Mucosa of descending colon (tissue), 3 donors: ENCODE data around the gene OGDHL. TPM values are rescaled to one million over a fixed set of nuclear protein-coding genes. Genes with fewer than 3 reads are reported as not detected.

Experiments
- ATAC-seq: fragments of 200-7000 bp; cut with Tn5 transposase; one replicate; pipeline ENCODE4 v1.9.1; 2020; ENCODE audit warnings: mild to moderate bottlenecking, moderate library complexity
- DNase-seq, 3 donors: peaks; one replicate each; pipeline ENCODE4 v3.0.0-alpha.2; 2020
- H3K36me3 ChIP-seq: fragments of 200-600 bp; one replicate; pipeline ENCODE4 v1.8.0; 2021; ENCODE audit warnings: low read depth, mild to moderate bottlenecking
- H3K4me1 ChIP-seq: fragments of 200-600 bp; one replicate; pipeline ENCODE4 v1.8.0; 2021; ENCODE audit warnings: low read depth, mild to moderate bottlenecking
- H3K4me3 ChIP-seq: fragments of 200-600 bp; one replicate; pipeline ENCODE4 v1.8.0; 2021; ENCODE audit warnings: mild to moderate bottlenecking
- H3K9me3 ChIP-seq: fragments of 200-600 bp; one replicate; pipeline ENCODE4 v1.8.0; 2021; ENCODE audit warnings: mild to moderate bottlenecking
- CTCF ChIP-seq: fragments of 200-600 bp; IDR thresholded peaks from one replicate; pipeline ENCODE4 v1.8.0; 2022; ENCODE audit warnings: antibody characterized with exemption, mild to moderate bottlenecking
- intact Hi-C, 2 donors: fragments of 100-400 bp; cut with DNase I in 1 of 2; cut with micrococcal nuclease in 1 of 2; formaldehyde crosslinking; loops; one replicate each; pipeline versions ENCODE4 v1.11.0 to v1.11.1; 2022; cut with DNase I, micrococcal nuclease
- total RNA-seq, 3 donors: library from RNA; stranded (reverse); fragmentation: NEBNext Ultra II Directional in 2 of 3; extraction: Animal tissue kit (Norgen Biotek cat#: 25700) in 2 of 3; gene quantifications; one replicate each; pipeline versions ENCODE4 v1.2.1 to v1.2.4, GENCODE V29; 2021 to 2023
- donor health status: DM: no; HTN: no; CAD: no; lungs with moderate emphysema.
- donor health status: DM: no; HTN: no; CAD: no.
- donor health status: DM: no; HTN: yes; CAD: no.

The OGDHL gene
- total RNA-seq, 3 donors from 2014 or later = 1.9 to 2.6 (median 2.5) TPM

GRCh38 chr10:49741108-49741995, 20.8 kb downstream of the OGDHL start:
- H3K36me3 ChIP-seq = no peaks in the 10 kb centered on the region
- H3K4me1 ChIP-seq = no peaks in the 10 kb centered on the region
- intact Hi-C loops = no loop called here
- H3K4me3 ChIP-seq = no peak overlapping the region
- no peak for TF ChIP-seq CTCF
- no peak for ATAC-seq
- DNase-seq = no peak
- H3K9me3 ChIP-seq = no peaks in the 10 kb centered on the region

GRCh38 chr10:49740346-49741107, 21.6 kb downstream of the OGDHL start:
- Histone ChIP-seq H3K4me3 (no peak overlapping the region), H3K36me3 (no peaks in the 10 kb centered on the region), H3K9me3 (no peaks in the 10 kb centered on the region), H3K4me1 (no peaks in the 10 kb centered on the region)
- ATAC-seq = no peak
- TF ChIP-seq CTCF = no peak
- no peak for DNase-seq
- intact Hi-C loops = no loop called here

GRCh38 chr10:49739426-49739825, 22.7 kb downstream of the OGDHL start:
- ATAC-seq (no peak), DNase-seq (no peak)
- Histone ChIP-seq H3K4me3 (no peak overlapping the region), H3K9me3 (no peaks in the 10 kb centered on the region), H3K36me3 (no peaks in the 10 kb centered on the region), H3K4me1 (no peaks in the 10 kb centered on the region)
- TF ChIP-seq CTCF = no peak
- intact Hi-C loops = no loop called here

- Histone ChIP-seq H3K9me3 (no peaks in the 10 kb centered on the region), H3K4me3 (no peak overlapping the region), H3K36me3 (no peaks in the 10 kb centered on the region), H3K4me1 (no peaks in the 10 kb centered on the region)
- intact Hi-C loops = no loop called here
- ATAC-seq = no peak
- TF ChIP-seq CTCF = no peak
- peak in 1 of 3 donors; percentile 15 for DNase-seq
Measured at GRCh38 chr10:49738616-49739360, 23.3 kb downstream of the OGDHL start.

GRCh38 chr10:49737474-49738201, 24.5 kb downstream of the OGDHL start:
- Histone ChIP-seq H3K4me3 (no peak overlapping the region), H3K9me3 (no peaks in the 10 kb centered on the region), H3K36me3 (no peaks in the 10 kb centered on the region), H3K4me1 (no peaks in the 10 kb centered on the region)
- DNase-seq (no peak), ATAC-seq (no peak)
- intact Hi-C loops = no loop called here
- TF ChIP-seq CTCF = no peak
